WI38 (cell line): Measurements from ENCODE around the gene RBMS3.

Source experiments
- H3K4me3 ChIP-seq: 2 replicates; pipeline ENCODE4 v1.5.1; 2011; ENCODE audit warnings: low read depth, mild to moderate bottlenecking, control low read depth, low read length
- CTCF ChIP-seq: IDR thresholded peaks from 2 replicates; pipeline ENCODE4 v1.5.1; 2012; ENCODE audit warnings: low read depth, mild to moderate bottlenecking, control low read depth, low read length

Gene RBMS3

GRCh38 chr3:29899021-29899420 is 618.1 kb downstream of the RBMS3 start:
- no peak overlapping the region for H3K4me3 ChIP-seq

GRCh38 chr3:29901097-29901496 is 620.2 kb downstream of the RBMS3 start:
- no peak for TF ChIP-seq CTCF
- H3K4me3 ChIP-seq: no peak overlapping the region

More at GRCh38 chr3:29899021-29899420, 618.1 kb downstream of the RBMS3 start:
- no peak for TF ChIP-seq CTCF

- no peak for TF ChIP-seq CTCF
- H3K4me3 ChIP-seq: no peak overlapping the region
Measured at GRCh38 chr3:29903600-29903999, 622.7 kb downstream of the RBMS3 start.

- TF ChIP-seq CTCF: no peak
- no peak overlapping the region for H3K4me3 ChIP-seq
Measured at GRCh38 chr3:29906906-29907305, 626.0 kb downstream of the RBMS3 start.

GRCh38 chr3:29912600-29913288 is 631.9 kb downstream of the RBMS3 start:
- no peak for TF ChIP-seq CTCF
- H3K4me3 ChIP-seq: no peak overlapping the region

GRCh38 chr3:29914861-29915524 is 634.1 kb downstream of the RBMS3 start:
- no peak overlapping the region for H3K4me3 ChIP-seq
- no peak for TF ChIP-seq CTCF

- no peak overlapping the region for H3K4me3 ChIP-seq
- TF ChIP-seq CTCF: no peak
Measured at GRCh38 chr3:29919571-29919970, 638.7 kb downstream of the RBMS3 start.
